ENCODE measurements around the gene PPP1CB.
"Not testable (repeated sequence)": the region's sequence is repeated elsewhere in the genome, so short reads cannot be mapped to it uniquely, and the experiment has no call there.

PPP1CB gene

DNA sequence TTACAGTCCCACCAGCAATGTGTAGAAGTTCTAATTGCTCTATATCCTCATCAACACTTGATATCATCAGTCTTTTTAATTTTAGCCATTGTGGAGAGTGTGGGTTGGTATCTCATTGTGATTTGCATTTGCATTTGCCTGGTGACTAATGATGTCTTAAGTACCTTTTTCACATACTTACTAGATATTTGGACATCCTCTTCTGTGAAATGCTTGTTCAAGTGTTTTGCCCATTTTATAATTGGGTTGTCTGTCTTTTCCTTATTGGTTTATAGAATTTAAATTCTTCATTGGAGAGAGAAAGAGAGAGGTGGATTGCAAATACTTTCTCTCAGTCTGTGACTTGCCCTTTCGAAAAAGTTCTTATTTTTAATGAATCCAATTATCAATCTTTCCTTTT, 14.0 kb upstream of the PPP1CB start:
- DNase-seq, result no peak
- in situ Hi-C loops (cut with MboI; ENCODE audit: low pct_unique_long_range_greater_than_20kb, low sequenced_read_pairs), result no loop called here

DNA sequence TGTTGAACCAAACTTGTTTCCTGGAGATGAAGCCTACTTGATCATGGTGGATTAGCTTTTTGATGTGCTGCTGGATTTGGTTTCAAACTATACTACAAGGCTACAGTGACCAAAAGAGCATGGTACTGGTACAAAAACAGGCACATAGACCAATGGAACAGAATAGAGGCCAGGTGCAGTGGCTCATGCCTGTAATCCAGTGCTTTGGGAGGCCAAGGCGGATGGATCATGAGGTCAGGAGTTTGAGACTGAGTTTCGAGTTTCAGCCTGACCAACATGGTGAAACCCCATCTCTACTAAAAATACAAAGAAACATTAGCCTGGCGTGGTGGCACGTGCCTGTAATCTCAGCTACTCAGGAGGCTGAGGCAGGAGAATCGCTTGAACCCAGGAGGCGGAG, 9.0 kb upstream of the PPP1CB start:
- DNase-seq; in situ Hi-C loops (cut with MboI; ENCODE audit: low pct_unique_long_range_greater_than_20kb, low sequenced_read_pairs): not testable (repeated sequence)

DNA sequence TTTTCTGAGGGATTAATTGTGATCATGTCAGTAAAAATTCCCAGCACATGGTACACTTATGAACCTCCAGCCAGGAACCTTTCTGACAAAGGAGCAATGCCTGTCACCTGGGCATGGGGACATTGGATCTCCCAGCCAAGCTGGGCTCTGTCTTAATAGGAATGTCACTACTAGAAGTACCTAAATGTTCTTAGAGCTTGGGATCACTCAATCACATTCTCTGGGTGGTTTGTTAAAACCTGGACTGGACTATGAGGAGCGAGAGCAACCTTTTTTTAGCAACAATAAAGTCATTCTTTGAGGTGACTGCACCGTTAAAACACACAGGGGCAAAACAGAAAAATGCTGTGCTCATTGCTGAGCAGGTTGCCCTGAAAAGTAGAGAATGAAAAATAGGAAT, 6.4 kb upstream of the PPP1CB start:
- in situ Hi-C loops (cut with MboI; ENCODE audit: low pct_unique_long_range_greater_than_20kb, low sequenced_read_pairs), result no loop called here

DNA sequence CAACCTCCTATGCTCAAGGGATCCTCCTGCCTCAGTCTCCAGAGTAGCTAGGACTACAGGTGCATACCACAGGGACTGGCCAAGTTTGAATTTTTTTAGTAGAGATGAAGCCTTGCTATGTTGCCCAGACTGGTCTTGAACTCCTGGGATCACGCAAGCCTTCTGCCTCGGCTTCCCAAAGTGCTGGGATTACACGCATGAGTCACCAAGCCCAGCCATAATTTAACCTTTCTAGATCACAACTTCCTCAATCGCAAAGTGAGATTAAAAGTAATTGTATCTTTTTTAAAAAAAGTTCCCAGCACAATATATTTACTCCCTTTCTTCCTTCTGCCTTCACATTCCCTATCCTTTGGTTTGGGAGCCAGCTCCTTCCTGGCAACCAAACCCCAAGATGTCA, 5.8 kb upstream of the PPP1CB start:
- peak; percentile 28 for DNase-seq
- in situ Hi-C loops (cut with MboI; ENCODE audit: low pct_unique_long_range_greater_than_20kb, low sequenced_read_pairs), result no loop called here

More for the DNA sequence above, 6.4 kb upstream of the PPP1CB start:
- no peak for DNase-seq

GRCh38 chr2:28746429-28747111, 5.1 kb upstream of the PPP1CB start:
- in situ Hi-C loops (cut with MboI; ENCODE audit: low pct_unique_long_range_greater_than_20kb, low sequenced_read_pairs), result no loop called here
- no peak for DNase-seq

DNA sequence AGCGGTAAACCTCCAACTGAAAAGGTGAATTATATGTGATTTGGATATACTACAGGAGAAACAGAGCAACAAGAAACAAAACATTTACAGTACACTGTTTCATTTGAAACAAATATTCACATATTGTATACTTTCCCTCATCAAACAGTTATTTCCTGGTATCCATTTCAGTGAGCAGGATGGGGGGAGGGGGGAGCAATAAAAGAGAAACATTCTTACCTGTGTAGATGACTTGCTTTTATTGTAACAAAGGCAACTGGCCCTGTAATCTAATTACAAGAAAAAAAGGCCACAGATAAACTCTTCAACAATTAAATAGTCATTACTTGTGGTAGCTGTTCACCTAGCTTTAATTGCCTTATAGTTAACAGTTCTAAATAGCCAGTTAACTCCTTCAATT, 3.9 kb upstream of the PPP1CB start:
- in situ Hi-C loops (cut with MboI; ENCODE audit: low pct_unique_long_range_greater_than_20kb, low sequenced_read_pairs), result no loop called here
- DNase-seq, result no peak

GRCh38 chr2:28748176-28748575, 3.5 kb upstream of the PPP1CB start:
- no peak for DNase-seq
- in situ Hi-C loops (cut with MboI; ENCODE audit: low pct_unique_long_range_greater_than_20kb, low sequenced_read_pairs), result no loop called here

- in situ Hi-C loops (cut with MboI; ENCODE audit: low pct_unique_long_range_greater_than_20kb, low sequenced_read_pairs), result no loop called here
Measured at GRCh38 chr2:28748941-28749340, 2.7 kb upstream of the PPP1CB start.

GRCh38 chr2:28749526-28749925, 2.1 kb upstream of the PPP1CB start:
- in situ Hi-C loops (cut with MboI; ENCODE audit: low pct_unique_long_range_greater_than_20kb, low sequenced_read_pairs), result no loop called here
- no peak for DNase-seq

More at GRCh38 chr2:28748941-28749340, 2.7 kb upstream of the PPP1CB start:
- DNase-seq, result no peak

DNA sequence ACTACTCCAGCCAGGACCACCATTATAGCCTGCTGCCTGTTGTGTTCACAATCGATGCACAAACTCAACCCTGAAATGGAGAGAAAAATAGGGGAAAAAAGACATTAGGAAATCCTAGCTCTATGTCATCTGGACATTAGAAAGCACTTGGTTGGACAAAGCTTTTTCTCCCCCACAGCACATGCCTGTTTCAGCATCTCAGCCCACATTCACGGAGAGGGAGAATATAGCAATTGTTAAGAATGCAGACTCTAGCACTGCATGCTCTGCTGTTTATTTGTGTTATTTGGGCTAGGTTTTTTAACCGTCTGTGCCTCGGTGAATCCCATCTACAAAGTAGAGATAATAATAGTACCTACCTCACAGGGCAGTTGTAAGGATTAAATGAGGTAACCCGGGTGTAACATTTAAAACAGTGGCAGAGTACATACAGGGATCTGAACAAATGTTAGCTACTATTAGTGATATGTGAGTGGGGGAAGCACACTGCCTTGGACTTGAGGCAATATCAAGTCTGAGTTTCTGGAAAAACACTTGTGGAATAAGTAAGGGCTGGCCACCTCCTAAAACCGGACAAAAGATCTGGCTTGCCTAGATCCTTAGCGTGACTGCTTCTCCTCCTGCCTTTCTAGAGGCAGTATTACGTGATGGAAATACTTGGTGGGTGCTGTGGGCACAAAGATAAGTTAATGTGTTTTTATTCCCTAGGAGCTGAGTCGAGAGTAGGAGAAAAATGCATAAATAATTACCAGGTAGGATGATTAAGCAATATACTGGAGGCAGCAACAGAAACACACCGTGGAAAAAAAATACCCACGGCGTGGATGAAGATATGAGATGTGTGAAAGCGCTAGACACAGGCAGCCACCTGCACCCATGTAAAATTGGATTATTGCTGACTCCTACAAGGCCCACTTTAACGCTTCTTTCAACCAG, 1.0 kb upstream of the PPP1CB start:
- DNase-seq, result peak; percentile 47
- in situ Hi-C loops (cut with MboI; ENCODE audit: low pct_unique_long_range_greater_than_20kb, low sequenced_read_pairs), result no loop called here

- DNase-seq, result no peak
- in situ Hi-C loops (cut with MboI; ENCODE audit: low pct_unique_long_range_greater_than_20kb, low sequenced_read_pairs), result no loop called here
Measured at GRCh38 chr2:28751956-28752630, 463 bp downstream of the PPP1CB start.

DNA sequence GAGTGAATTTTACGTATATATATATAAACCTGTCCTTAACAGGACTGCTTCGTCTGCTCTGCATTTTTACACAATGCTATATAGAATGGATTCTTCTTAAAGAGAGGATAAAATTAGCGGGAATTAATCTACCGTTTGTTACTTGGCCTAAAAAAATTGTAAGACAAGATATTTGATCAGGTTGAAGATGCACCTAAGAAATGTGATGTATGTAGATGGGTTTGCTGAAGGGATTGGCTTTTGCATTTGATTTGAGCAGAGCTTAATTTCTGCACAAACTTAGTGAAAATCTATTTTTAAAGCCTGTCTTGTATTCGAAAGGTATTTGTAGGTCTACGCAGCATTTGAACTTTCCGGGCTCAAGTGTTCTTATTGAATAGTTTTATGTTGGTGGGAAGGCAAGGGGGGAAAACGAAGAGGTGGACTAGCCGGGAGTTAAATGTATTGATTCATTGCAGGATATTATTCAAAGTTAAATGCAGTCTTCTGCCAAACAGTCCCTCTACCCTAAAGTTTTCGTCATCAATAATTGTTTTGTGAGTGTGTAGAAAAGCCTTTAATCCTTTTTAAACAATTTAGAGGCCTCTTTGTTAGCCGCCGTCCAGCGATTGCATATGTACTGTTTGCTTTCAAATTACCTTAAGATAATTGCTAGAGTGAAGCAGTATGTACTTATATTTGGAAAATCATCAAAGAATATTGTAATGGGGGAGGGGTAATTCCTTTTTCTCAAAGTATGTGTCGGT, 1.2 kb downstream of the PPP1CB start:
- in situ Hi-C loops (cut with MboI; ENCODE audit: low pct_unique_long_range_greater_than_20kb, low sequenced_read_pairs), result no loop called here
- peak; percentile 25 for DNase-seq

DNA sequence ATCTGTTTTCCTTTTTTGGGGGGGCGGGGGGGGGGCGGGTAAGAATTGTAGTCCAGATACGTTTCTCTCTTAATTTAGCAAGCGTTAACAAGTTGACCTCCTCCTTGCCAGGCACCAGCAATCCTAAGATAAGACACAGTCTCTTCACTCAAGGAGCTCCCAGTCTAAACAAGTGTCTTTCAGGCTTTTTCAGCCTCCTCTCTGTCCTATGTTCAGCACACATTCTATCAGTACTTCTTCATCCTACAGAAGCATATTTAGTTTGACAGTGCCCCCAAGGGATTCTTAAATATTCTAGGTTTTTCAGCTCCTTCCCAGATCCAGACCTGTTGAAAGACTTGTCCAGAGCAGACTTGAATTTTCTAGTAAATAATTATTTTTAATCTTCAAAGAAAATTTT, 2.7 kb downstream of the PPP1CB start:
- DNase-seq, result no peak
- in situ Hi-C loops (cut with MboI; ENCODE audit: low pct_unique_long_range_greater_than_20kb, low sequenced_read_pairs), result no loop called here

GRCh38 chr2:28755421-28755820, 3.8 kb downstream of the PPP1CB start:
- DNase-seq, result no peak
- in situ Hi-C loops (cut with MboI; ENCODE audit: low pct_unique_long_range_greater_than_20kb, low sequenced_read_pairs), result no loop called here

GRCh38 chr2:28758459-28758858, 6.8 kb downstream of the PPP1CB start:
- in situ Hi-C loops (cut with MboI; ENCODE audit: low pct_unique_long_range_greater_than_20kb, low sequenced_read_pairs), result no loop called here

DNA sequence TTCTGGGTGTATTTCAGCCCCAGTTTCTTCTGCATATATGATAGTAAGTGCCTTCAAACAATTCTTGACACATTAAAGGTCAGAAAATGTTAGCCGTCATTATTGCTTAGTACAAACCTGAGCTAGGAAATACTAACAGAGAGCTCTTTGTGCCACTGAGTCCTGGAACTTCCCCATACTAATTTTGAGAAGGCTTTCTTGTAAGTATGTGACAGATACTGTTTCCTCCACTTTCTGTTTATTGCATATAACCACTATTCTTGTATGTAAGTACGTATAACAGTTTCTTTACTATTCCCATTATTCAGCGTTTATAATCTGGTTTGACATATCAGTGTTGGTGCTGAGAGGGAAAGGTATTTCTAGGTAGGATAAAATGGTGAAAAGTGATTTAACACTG, 9.8 kb downstream of the PPP1CB start:
- in situ Hi-C loops (cut with MboI; ENCODE audit: low pct_unique_long_range_greater_than_20kb, low sequenced_read_pairs), result no loop called here
- DNase-seq, result no peak

More at GRCh38 chr2:28758459-28758858, 6.8 kb downstream of the PPP1CB start:
- DNase-seq, result no peak

- in situ Hi-C loops (cut with MboI; ENCODE audit: low pct_unique_long_range_greater_than_20kb, low sequenced_read_pairs), result no loop called here
- DNase-seq, result no peak
Measured at GRCh38 chr2:28764909-28765711, 13.5 kb downstream of the PPP1CB start.

DNA sequence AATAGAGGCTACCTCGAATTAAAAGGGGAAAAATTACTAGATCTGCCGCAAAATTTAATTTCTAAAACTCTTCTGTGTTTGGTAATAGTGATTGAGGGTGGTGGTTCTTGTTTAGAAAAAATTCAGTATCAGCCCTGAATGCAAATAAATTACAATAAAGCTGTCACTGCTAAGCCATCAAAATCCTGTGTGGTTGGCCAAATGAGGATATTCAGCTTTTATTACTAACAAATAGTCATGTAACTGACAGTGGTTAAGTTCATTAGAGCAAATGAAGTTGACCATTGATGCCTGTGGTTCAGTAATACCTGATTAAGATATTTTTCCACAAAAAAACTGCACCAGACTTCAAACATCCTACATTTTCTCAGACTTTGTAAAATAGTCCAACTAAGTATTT, 14.4 kb downstream of the PPP1CB start:
- in situ Hi-C loops (cut with MboI; ENCODE audit: low pct_unique_long_range_greater_than_20kb, low sequenced_read_pairs), result no loop called here
- DNase-seq, result no peak

Measured in KBM-7 (cell line).